ENCODE measurements around the gene HSPE1.

- TF ChIP-seq CTCF (IDR thresholded peaks at IDR 0.05): no peak
- no peak for TF ChIP-seq POLR2A (IDR thresholded peaks at IDR 0.05)
Measured at GRCh38 chr2:197513915-197514314, 13.7 kb downstream of the HSPE1 start.
